WERI-Rb-1 (cell line): Measurements from ENCODE around the gene MIS18A.
"Not testable (repeated sequence)": the region's sequence is repeated elsewhere in the genome, so short reads cannot be mapped to it uniquely, and the experiment has no call there.

Experiments used
- DNase-seq: peaks from one replicate; pipeline ENCODE4 v3.0.0-alpha.2; 2020
- H3K27ac ChIP-seq: fragments of 250-450 bp; sonication (Bioruptor Pico); 2 replicates; pipeline ENCODE4 v1.5.1; 2020; ENCODE audit warnings: mild to moderate bottlenecking, moderate library complexity
- H3K27me3 ChIP-seq: fragments of 250-450 bp; sonication (Bioruptor Pico); 2 replicates; pipeline ENCODE4 v1.5.1; 2021; ENCODE audit warnings: mild to moderate bottlenecking, low read depth, moderate library complexity; ENCODE audit not compliant: insufficient read depth, severe bottlenecking
- H3K36me3 ChIP-seq: fragments of 250-450 bp; sonication (Bioruptor Pico); 2 replicates; pipeline ENCODE4 v1.5.1; 2020; ENCODE audit warnings: mild to moderate bottlenecking, moderate library complexity
- H3K4me3 ChIP-seq: 2 replicates; pipeline ENCODE4 v1.5.1; 2011; ENCODE audit warnings: low read depth, mild to moderate bottlenecking, control low read depth, low read length
- H3K9me3 ChIP-seq: fragments of 250-450 bp; sonication (Bioruptor Pico); 2 replicates; pipeline ENCODE4 v1.5.1; 2021; ENCODE audit warnings: mild to moderate bottlenecking, moderate library complexity; ENCODE audit not compliant: severe bottlenecking
- CTCF ChIP-seq: IDR thresholded peaks from 2 replicates; pipeline ENCODE4 v1.5.1; 2011; ENCODE audit warnings: low read depth, mild to moderate bottlenecking, control low read depth, inconsistent platforms, low read length

The MIS18A gene

DNA sequence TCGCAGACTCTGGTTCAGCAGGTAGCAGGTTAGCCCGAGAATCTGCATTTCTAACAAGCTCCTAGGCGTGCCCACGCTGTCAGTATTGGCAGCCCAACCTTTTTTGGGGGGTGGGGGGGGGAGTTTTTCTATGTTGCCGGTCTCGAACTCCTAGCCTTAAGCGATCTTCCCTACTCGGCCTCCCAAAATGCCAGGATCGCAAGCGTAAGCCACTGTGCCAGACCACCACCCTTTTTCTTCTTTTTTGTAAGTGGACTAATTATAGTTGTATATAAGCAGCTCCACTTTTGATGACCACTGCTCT is 480 bp upstream of the MIS18A start:
- Histone ChIP-seq H3K4me3 (peak overlapping the region; percentile 79), H3K27ac (peak overlapping the region; percentile 34), H3K36me3 (peaks cover 7% of the 10 kb centered on the region), H3K27me3 (no peaks in the 10 kb centered on the region), H3K9me3 (no peaks in the 10 kb centered on the region)
- no peak for DNase-seq
- TF ChIP-seq CTCF: no peak

GRCh38 chr21:32278103-32278502 is 746 bp downstream of the MIS18A start:
- Histone ChIP-seq H3K4me3 (peak overlapping the region; percentile 79), H3K36me3 (peaks cover 17% of the 10 kb centered on the region), H3K27me3 (no peaks in the 10 kb centered on the region), H3K9me3 (no peaks in the 10 kb centered on the region), H3K27ac (peak overlapping the region; percentile 60; the same call in 1 of the 2 replicates)
- DNase-seq: no peak
- no peak for TF ChIP-seq CTCF

DNA sequence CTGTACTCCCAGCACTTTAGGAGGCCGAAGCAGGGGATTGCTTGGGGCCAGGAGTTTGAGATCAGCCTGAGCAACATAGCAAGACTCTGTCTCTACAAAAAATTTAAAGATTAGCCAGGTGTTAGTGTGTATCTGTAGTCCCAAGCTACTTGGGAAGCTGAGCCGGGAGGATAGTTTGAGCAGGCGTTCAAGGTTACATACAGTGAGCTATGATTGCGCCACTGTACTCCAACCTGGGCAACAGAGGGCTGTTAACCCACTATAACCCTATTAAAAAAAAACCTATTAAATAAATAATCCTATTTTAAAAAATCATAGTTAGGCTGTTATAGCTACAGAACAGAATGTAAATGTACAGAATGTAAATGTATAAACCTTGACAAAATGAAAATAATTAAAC is 2.2 kb downstream of the MIS18A start:
- peaks cover 25% of the 10 kb centered on the region for H3K36me3 ChIP-seq
- no peak overlapping the region for H3K27ac ChIP-seq
- H3K4me3 ChIP-seq: no peak overlapping the region
- no peaks in the 10 kb centered on the region for H3K27me3 ChIP-seq
- no peaks in the 10 kb centered on the region for H3K9me3 ChIP-seq
- TF ChIP-seq CTCF: no peak
- DNase-seq: no peak

DNA sequence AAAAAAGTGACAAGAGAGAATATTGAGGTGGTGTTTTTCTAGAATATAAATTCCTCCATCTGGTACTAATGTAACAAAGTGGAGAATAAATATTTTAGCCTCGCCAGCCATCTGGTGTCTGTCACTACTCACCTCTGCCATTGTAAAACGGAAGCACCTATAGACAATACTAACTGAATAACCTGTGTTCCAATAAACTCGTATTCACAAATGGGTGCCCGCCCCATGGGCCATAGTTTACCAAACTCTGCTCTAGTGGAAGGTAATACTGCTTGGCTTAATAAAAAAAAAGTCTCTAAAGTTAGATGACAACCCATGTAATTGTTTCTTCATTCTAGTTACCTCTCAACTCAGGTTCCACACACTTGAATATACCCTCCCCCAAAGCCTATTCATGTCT is 8.1 kb downstream of the MIS18A start:
- Histone ChIP-seq H3K27ac (no peak overlapping the region), H3K36me3 (peaks cover 57% of the 10 kb centered on the region), H3K27me3 (no peaks in the 10 kb centered on the region), H3K9me3 (no peaks in the 10 kb centered on the region), H3K4me3 (no peak overlapping the region)
- no peak for TF ChIP-seq CTCF
- no peak for DNase-seq

GRCh38 chr21:32265321-32265720 is 13.5 kb downstream of the MIS18A start:
- H3K27me3 ChIP-seq, DNase-seq, H3K27ac ChIP-seq, H3K4me3 ChIP-seq, H3K9me3 ChIP-seq: not testable (repeated sequence)
- H3K36me3 ChIP-seq: peaks cover 21% of the 10 kb centered on the region

DNA sequence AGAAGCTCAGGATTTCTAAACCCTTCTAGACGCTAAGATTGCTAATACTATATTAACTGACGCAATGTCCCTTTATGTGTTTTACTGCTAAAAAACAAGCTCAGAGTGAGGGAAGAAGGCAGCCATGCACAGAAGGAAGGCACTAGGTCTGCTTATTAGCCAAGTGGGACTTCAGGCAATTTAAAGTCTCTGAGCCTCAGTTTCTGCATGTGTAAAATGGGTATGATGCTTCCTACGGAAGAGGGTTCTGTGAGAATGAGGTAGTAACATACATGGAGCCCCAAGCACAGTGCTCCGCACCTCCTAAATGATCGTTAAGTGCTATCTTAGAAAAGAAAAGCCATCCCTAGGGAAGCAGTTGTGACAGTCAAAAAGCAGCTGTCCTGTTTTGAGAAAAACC is 16.9 kb downstream of the MIS18A start:
- no peak for DNase-seq
- no peak overlapping the region for H3K4me3 ChIP-seq
- peaks cover 2% of the 10 kb centered on the region for H3K36me3 ChIP-seq
- no peak for TF ChIP-seq CTCF
- no peaks in the 10 kb centered on the region for H3K27me3 ChIP-seq
- no peaks in the 10 kb centered on the region for H3K9me3 ChIP-seq
- H3K27ac ChIP-seq: no peak overlapping the region
